ENCODE data around the gene CYB561D2. TPM values are rescaled to one million over a fixed set of nuclear protein-coding genes. Genes with fewer than 3 reads are reported as not detected.
A peak's percentile ranks its signal among the peaks of the same experiment; 100 is the strongest.

CYB561D2 gene
- total RNA-seq, 1 experiment from 2014 or later: 20.0 TPM

DNA sequence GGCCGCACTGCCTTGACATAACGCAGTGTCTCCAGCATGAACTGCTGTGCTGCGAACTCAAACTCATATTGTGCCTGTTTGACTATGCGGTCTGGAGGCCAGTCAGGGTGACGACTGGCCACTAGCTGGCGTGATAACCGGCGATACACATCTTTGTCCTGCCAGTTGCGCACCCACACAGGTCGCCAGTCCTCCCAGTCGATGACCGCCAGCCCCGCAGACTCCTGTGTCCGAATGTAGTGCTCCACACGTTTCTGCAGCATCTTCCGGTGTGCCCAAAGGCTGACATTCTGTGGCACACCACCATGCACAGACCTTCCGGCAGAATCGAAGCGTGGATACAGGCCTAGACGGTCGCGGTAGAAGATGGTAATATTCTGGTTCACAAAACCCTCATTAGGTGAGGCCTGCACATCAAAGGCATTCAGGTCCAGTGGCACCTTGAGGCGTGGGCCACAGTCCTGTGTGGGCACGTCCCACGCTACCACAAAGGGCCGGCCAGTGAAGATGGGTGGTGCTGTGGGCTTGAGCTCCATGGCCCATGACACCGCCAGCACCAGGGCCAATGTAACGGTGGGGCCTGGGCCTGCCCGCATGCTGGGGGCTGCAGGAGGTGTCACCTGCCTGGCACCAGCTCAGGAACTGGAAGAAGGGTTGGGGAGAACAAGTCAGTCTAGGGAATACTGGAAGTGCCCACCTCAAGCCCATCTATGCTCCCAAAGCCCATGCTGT, 30.6 kb upstream of the CYB561D2 start:
- DNase-seq: no peak
- H3K4me3 ChIP-seq (ENCODE audit: insufficient read depth, low read depth, low read length): peak overlapping the region; percentile 62
- peaks cover 33% of the 10 kb centered on the region for H3K36me3 ChIP-seq (replicated peaks; ENCODE audit: control insufficient read depth, insufficient read depth, low read length)
- H3K27me3 ChIP-seq (ENCODE audit: control insufficient read depth, insufficient read depth, low read length): no peaks in the 10 kb centered on the region

DNA sequence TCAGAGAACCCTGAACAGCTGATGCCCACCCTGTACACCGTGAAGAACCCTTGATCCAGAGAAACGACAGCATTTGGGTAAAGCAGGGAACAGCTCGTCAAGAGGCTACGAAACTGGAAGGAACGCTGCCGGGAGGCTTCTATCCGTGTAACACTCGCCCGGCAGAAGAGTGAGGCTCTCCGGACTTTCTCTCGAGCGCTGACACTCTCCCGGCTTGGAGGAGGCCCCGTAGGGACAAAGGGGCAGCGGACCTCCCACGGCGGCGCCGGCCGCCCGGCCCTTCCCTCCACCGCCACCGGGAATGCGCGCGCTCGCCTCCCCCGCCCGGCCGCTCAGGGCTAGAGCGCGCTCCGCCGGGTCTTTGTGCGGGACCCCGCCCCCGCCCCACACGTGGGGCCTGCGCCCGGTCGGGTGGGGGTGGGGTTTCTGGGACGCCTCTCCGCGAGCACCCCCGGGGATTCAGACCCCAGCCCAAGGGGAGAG, 29.8 kb upstream of the CYB561D2 start:
- H3K27me3 ChIP-seq (ENCODE audit: control insufficient read depth, insufficient read depth, low read length): no peaks in the 10 kb centered on the region
- DNase-seq: peak; percentile 98
- peak overlapping the region; percentile 62 for H3K4me3 ChIP-seq (ENCODE audit: insufficient read depth, low read depth, low read length)
- peaks cover 35% of the 10 kb centered on the region for H3K36me3 ChIP-seq (replicated peaks; ENCODE audit: control insufficient read depth, insufficient read depth, low read length)

DNA sequence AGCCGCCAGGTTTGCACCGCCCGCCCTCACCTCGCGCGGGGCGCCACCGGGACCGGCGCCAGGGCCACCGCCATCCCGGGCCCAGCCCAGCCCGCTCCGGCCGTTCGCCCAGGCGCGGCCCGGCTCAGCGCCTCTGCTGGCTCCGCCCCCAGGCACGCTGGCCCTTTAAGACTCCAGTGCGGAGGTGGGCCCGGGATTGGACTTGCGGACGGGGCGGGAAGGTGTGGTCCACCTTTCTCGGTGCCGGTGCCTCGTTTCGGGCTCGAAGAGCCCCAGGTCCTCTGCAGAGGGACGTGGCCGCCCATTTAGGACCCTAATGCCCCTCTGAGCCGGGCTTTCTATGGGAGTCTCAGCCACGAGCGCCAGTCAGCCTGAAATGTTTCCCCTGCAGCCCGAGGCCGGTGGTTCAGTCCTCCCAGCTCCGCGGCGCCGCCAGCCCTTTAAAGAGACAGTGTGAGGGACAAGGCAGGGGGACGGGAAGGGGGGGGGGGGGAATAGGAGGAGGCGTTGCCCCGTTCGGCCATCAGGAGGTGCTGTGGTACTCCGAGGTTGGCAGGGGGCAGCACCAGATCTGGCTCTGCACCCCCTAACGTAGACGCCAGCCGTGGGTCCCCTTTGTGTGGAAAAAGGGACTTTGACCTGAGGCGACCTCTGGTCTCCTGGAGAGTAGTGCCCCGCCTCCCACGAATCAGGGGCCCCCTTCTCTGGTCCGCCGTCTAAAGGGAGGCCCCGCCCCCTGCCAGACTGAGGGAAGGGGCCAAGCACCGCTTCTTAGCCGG, 29.1 kb upstream of the CYB561D2 start:
- Histone ChIP-seq H3K36me3 (replicated peaks; ENCODE audit: control insufficient read depth, insufficient read depth, low read length) (peaks cover 35% of the 10 kb centered on the region), H3K27me3 (ENCODE audit: control insufficient read depth, insufficient read depth, low read length) (no peaks in the 10 kb centered on the region), H3K4me3 (ENCODE audit: insufficient read depth, low read depth, low read length) (peak overlapping the region; percentile 62)
- DNase-seq: peak; percentile 97

DNA sequence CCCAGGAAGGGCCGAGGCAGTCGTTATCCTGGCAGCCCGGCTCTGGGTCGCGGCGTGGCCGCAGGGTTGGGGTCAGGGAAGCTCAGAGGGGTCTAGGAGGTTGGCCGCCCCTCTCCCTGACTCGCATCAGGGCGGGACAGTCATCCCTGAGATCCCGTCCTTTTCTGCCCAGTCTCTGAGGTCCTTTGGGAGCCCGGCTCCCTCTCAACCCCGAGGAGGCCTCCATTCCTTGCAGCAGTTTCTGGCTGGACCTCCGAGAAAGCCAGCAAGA, 28.6 kb upstream of the CYB561D2 start:
- no peak for DNase-seq
- H3K4me3 ChIP-seq (ENCODE audit: insufficient read depth, low read depth, low read length): peak overlapping the region; percentile 62
- H3K36me3 ChIP-seq (replicated peaks; ENCODE audit: control insufficient read depth, insufficient read depth, low read length): peaks cover 31% of the 10 kb centered on the region
- H3K27me3 ChIP-seq (ENCODE audit: control insufficient read depth, insufficient read depth, low read length): no peaks in the 10 kb centered on the region

DNA sequence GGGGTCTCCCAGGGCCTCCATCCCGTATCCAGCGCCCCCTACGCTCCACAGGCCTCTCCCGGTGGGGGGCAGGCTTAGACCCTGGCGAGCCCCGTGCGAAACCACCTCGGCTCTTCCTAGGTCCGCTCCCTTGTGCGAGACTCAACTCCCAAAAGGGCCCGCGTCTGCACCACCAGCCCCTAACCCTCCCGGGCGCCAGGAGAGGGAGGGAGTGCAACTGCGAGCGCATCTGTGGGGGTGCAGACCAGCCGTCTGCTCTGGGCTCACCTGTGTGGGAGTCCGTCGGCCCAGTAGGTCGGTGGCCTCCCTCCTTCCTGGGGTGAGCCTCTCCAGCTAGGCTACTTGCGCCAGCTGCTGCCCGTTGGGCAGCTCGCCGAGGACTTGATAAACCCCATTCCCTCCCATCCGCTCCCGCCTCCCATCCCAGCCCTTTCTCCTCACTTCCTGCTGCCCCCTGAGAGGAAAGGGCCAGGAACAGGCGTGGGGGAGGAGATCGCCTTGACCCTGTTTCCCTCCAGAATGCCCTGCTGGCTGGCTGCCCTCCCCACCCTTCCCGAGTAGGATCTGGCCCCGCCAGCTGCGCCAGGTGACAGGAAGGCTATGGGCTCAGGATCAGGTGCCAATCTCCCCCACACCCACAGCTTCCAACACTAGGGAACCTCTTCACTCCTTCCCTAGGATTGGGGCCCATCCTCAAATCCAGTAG, 28.1 kb upstream of the CYB561D2 start, which contains the start of gene HYAL2:
Gene HYAL2, minus strand, starts transcription at position 360 of the 706 bp plus-strand sequence. CDS start 2,256 bp downstream, outside the sequence.
- H3K4me3 ChIP-seq (ENCODE audit: insufficient read depth, low read depth, low read length): peak within 1 kb of the TSS; percentile 62
- no peaks in the 10 kb centered on the region for H3K27me3 ChIP-seq (ENCODE audit: control insufficient read depth, insufficient read depth, low read length)
- H3K36me3 ChIP-seq (replicated peaks; ENCODE audit: control insufficient read depth, insufficient read depth, low read length): peaks cover 26% of the 10 kb centered on the region
- peak; percentile 85 for DNase-seq

DNA sequence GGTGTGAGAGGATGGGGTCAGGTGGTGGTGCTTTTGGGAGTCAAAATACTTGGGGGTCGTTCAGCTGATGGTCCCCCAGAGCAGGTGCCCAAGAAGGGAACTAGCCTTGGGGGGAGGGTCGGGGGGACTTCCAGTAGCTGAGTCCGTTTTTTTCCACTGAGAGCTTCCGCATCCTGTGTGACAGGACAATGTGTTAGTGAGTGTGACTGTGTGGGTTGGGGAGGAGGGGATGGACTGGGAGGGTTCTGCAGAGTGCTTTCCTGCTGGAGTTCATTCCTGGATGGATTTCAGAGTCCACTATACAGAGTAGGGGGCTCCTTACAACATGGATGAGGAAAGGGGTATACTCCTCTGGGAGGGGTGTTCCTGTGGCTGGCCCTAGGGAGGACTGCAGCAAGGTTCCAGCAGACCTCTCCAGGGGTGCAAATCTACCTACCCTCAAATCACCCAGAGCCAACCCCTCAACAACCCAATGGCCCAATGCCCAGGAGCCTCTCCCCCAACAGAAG, 27.5 kb upstream of the CYB561D2 start:
- no peaks in the 10 kb centered on the region for H3K27me3 ChIP-seq (ENCODE audit: control insufficient read depth, insufficient read depth, low read length)
- H3K36me3 ChIP-seq (replicated peaks; ENCODE audit: control insufficient read depth, insufficient read depth, low read length): peaks cover 20% of the 10 kb centered on the region
- H3K4me3 ChIP-seq (ENCODE audit: insufficient read depth, low read depth, low read length): no peak overlapping the region
- DNase-seq: no peak

DNA sequence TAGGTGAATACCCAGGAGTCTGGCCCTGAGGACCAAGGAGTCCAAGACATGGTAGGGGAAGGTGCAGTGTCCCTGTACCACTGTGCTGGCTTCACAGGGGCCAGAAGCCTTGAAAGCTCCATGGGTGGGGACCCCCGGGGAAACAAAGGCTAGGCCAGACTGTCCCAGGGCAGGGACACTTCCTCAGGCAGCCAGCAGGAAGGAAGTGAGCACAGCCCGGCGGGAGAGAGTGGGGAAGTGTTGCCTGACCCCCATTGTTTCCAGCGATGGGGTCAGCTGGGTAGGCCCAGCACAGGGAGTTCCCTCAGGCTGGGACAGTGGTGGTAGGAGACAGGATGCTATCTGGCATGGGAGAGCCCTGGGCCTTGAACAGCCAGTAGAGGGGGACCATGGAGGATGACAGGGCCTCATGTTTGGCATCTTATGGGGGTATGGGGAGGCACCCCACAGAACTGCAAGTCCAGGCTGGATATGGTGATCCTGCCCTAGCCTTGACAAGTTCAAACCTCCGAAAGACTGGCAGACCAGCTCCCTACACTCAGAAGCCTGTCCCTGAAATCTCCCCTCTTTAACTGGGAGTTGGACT, 27.0 kb upstream of the CYB561D2 start:
- H3K36me3 ChIP-seq (replicated peaks; ENCODE audit: control insufficient read depth, insufficient read depth, low read length): peaks cover 15% of the 10 kb centered on the region
- no peak for DNase-seq
- H3K4me3 ChIP-seq (ENCODE audit: insufficient read depth, low read depth, low read length): no peak overlapping the region
- H3K27me3 ChIP-seq (ENCODE audit: control insufficient read depth, insufficient read depth, low read length): no peaks in the 10 kb centered on the region

DNA sequence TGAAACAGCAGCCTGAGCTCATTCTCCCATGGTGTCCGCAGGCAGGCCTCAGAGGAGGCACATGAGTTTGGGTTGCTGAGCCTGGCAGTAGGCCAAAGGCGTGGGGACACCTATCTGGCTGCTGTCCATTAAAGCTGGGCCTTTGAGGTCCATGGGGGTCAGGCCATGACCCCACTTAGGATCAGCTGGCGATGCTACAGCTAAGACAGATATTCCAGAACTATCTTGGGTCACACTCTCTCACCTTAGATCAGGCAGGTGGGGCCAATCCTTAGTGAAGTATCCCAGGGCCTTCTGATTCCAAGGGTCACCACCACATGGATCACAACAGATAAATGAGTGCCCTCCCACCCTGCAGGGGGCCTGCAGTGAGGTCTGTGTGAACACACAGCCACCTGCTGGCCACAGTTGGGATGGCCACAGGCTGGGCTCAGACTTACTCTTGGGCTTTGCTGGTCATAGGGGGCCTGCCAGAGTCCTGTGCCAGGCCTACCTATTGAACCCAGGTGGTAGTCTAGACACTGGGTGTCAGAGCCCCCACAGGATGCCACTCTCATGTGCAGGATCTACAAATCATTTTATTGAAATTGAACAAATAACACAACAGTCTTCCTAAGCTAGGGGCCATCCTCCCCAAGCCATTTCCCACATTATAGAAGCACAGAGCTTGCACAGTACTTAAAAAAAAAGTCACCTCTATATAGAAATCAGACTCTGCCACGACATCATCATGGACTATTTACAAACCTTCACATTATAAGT, 26.1 kb upstream of the CYB561D2 start:
- Histone ChIP-seq H3K36me3 (replicated peaks; ENCODE audit: control insufficient read depth, insufficient read depth, low read length) (peaks cover 8% of the 10 kb centered on the region), H3K4me3 (ENCODE audit: insufficient read depth, low read depth, low read length) (no peak overlapping the region), H3K27me3 (ENCODE audit: control insufficient read depth, insufficient read depth, low read length) (no peaks in the 10 kb centered on the region)
- peak; percentile 92 for DNase-seq

DNA sequence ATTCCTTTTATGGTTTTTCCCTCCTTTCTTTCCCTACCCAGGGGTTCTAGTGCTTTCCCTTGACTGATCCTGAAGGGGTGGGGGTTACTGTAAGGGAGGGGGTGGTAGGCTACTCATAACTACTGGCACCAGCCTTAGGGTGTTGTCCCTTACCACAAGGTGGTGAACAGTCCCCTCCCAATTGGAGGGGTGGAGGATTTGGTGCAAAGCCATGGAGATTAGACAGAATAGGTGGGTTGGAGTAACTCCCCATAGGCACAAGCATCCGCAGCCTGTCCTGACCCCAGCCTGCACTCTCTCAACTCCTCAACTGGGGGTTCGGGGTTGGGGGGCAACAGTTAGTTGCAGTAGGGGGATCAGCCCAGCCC, 25.6 kb upstream of the CYB561D2 start:
- Histone ChIP-seq H3K36me3 (replicated peaks; ENCODE audit: control insufficient read depth, insufficient read depth, low read length) (peaks cover 8% of the 10 kb centered on the region), H3K27me3 (ENCODE audit: control insufficient read depth, insufficient read depth, low read length) (no peaks in the 10 kb centered on the region), H3K4me3 (ENCODE audit: insufficient read depth, low read depth, low read length) (no peak overlapping the region)
- no peak for DNase-seq

DNA sequence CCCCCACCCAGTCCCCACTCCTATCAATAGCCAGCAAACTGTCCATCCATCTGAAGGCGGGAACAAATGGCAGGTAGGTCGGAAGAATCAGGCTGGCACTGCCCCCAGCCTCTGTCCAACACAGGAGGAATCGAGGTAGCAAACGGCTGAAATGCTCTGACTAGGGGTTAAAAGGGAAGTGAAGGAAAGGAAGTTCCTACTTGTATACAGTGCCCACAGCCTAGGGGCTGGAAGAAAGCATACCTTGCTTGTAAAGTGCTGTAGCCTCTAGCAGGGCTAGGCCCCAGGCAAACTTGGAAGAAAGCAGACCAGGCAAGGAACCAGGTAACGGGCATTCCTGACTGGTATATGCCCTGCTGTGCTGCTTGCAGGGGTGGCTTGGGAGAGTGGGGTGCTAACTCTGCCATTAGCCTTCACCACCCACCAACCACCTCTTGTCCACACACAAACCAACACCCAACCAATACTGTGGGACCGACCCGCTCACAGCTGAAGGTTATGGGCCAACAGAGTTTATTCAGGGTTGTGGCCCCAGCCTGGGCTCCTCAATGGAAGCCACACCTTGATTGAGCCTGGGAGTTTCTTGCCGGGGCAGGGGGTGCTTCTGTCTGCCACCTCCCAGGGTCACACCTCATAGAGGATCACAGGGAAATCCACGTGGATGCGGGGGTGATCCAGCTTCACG, 25.0 kb upstream of the CYB561D2 start:
- H3K27me3 ChIP-seq (ENCODE audit: control insufficient read depth, insufficient read depth, low read length): no peaks in the 10 kb centered on the region
- no peak for DNase-seq
- H3K36me3 ChIP-seq (replicated peaks; ENCODE audit: control insufficient read depth, insufficient read depth, low read length): peaks cover 12% of the 10 kb centered on the region
- no peak overlapping the region for H3K4me3 ChIP-seq (ENCODE audit: insufficient read depth, low read depth, low read length)

DNA sequence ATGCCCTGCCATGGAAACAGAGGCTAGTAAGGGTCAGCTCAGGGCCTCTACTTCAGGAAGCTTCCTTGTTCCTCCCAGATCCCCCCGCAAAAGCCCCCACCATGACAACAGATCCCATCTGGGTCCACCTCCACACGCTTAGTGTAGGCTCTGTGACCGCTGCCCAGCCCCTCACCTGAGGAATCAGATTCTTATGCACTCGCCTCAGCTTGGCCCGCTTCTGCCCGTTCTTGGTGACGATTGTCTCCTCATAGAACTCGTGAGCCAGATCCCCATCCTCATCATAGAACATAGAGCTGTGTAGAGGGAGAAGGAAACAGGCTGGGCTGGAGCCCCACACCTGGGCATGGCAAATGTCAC, 24.5 kb upstream of the CYB561D2 start:
- H3K27me3 ChIP-seq (ENCODE audit: control insufficient read depth, insufficient read depth, low read length): no peaks in the 10 kb centered on the region
- no peak overlapping the region for H3K4me3 ChIP-seq (ENCODE audit: insufficient read depth, low read depth, low read length)
- peaks cover 17% of the 10 kb centered on the region for H3K36me3 ChIP-seq (replicated peaks; ENCODE audit: control insufficient read depth, insufficient read depth, low read length)
- no peak for DNase-seq

DNA sequence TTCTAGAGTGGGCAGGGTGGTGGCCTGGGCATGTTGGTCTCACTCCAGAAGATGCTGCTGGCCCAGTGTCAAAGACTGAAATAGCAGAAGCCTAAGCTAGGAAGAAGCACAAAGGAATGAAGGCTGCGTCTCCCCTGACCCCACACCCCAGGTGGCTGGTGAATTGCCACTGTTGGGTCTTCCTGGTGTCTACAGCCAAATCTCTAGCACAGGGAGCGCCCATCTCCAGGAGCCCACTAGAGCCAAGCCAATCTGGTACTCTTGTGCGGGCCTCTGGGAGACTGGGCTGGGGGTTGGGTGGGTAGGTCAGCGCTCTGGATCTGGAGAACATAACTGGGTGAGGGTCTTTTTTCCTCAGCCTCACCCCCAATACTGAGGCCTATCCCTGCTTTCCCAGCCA, 23.5 kb upstream of the CYB561D2 start:
- Histone ChIP-seq H3K27me3 (ENCODE audit: control insufficient read depth, insufficient read depth, low read length) (no peaks in the 10 kb centered on the region), H3K36me3 (replicated peaks; ENCODE audit: control insufficient read depth, insufficient read depth, low read length) (peaks cover 25% of the 10 kb centered on the region), H3K4me3 (ENCODE audit: insufficient read depth, low read depth, low read length) (peak overlapping the region; percentile 99)
- DNase-seq: no peak

DNA sequence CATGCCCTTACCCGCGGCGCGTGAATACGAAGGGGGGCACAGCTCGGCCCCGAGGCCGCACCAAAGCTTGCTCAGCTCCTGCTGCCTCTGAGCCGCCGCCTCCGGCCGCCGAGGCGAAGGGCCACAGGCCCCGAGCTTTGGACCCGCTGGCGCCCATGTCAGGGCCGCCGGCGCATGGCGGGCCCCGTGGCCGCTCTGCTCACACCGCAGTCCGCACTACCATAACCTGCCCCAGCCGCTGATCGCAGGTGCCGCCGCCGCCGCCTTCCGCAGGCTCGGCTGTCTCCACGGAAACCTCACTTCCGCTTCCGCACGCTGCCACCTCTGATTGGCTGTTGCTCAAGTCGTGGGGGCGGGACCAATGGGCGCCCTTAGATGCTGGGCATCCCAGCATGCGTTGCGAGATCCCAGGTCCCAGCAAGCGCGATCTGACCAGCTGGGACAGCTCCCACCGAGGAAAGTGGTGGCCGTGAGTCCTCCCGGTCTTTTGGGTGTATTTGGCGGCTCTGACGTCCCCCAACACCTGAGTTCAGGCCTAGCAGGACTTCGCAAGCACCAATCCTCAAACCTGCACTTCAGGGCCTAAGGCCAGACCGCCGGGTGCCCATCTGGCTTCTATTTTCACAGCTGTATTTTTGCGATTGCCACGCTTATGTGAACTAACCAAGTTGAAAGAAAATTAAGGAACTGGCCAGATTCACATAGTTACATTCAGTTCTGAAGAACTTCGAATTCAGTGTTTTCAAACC, 22.5 kb upstream of the CYB561D2 start, which contains the start of gene TUSC2:
Gene TUSC2, minus strand, starts transcription at position 281 of the 749 bp plus-strand sequence. Its CDS starts 124 bp downstream, at position 157.
- H3K36me3 ChIP-seq (replicated peaks; ENCODE audit: control insufficient read depth, insufficient read depth, low read length): peaks cover 26% of the 10 kb centered on the region
- DNase-seq: peak; percentile 99
- peak within 1 kb of the TSS; percentile 99 for H3K4me3 ChIP-seq (ENCODE audit: insufficient read depth, low read depth, low read length)
- no peaks in the 10 kb centered on the region for H3K27me3 ChIP-seq (ENCODE audit: control insufficient read depth, insufficient read depth, low read length)

Measured in H7 (cell line).